ENCODE results near the gene DOC2B.

Gene DOC2B

GRCh38 chr17:151886-152859, 29.3 kb downstream of the DOC2B start:
- H3K4me1 ChIP-seq (ENCODE audit: low read length): no peaks in the 10 kb centered on the region
- H3K4me3 ChIP-seq (ENCODE audit: low read length): no peak overlapping the region
- no peak overlapping the region for H3K4me2 ChIP-seq (ENCODE audit: low read length)
- no peak overlapping the region for H3K27ac ChIP-seq (ENCODE audit: low read length)
- no peaks in the 10 kb centered on the region for H3K27me3 ChIP-seq (ENCODE audit: low read depth, low read length)
- H3K9me3 ChIP-seq (ENCODE audit: insufficient read depth, low read length): no peaks in the 10 kb centered on the region
- no peaks in the 10 kb centered on the region for H3K36me3 ChIP-seq (replicated peaks; ENCODE audit: low read depth, low read length)
- no peak overlapping the region for H2AFZ ChIP-seq (ENCODE audit: low read depth, low read length)
- no peaks in the 10 kb centered on the region for H3K79me2 ChIP-seq (ENCODE audit: low read length)
- no peaks in the 10 kb centered on the region for H4K20me1 ChIP-seq (ENCODE audit: insufficient read depth, low read length)
- no peak overlapping the region for H3K9ac ChIP-seq (ENCODE audit: low read length)
- TF ChIP-seq CTCF (IDR thresholded peaks at IDR 0.05; ENCODE audit: low read depth, low read length): no peak

DNA sequence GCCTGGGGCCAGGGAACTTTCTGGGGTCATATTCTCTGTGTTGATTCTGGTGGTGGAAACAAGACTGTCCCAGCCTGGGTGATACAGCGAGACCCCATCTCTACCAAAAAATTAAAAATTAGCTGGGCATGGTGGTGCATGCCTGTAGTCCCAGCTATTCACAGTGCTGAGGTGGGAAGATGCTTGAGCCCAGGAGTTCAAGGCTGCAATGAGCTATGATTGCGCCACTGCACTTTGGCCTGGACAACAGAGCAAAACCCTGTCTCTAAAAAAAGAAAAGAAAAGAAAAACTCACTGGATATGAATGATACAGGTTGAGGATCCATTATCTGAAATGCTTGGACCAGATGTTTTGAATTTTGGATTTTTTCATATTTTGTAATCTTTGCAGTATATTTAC, 30.4 kb downstream of the DOC2B start:
- no peak overlapping the region for H3K4me2 ChIP-seq (ENCODE audit: low read length)
- no peak overlapping the region for H3K4me3 ChIP-seq (ENCODE audit: low read length)
- no peak overlapping the region for H2AFZ ChIP-seq (ENCODE audit: low read depth, low read length)
- H3K4me1 ChIP-seq (ENCODE audit: low read length): no peaks in the 10 kb centered on the region
- no peaks in the 10 kb centered on the region for H3K36me3 ChIP-seq (replicated peaks; ENCODE audit: low read depth, low read length)
- no peaks in the 10 kb centered on the region for H3K79me2 ChIP-seq (ENCODE audit: low read length)
- H3K9ac ChIP-seq (ENCODE audit: low read length): no peak overlapping the region
- H3K27me3 ChIP-seq (ENCODE audit: low read depth, low read length): no peaks in the 10 kb centered on the region
- H4K20me1 ChIP-seq (ENCODE audit: insufficient read depth, low read length): no peaks in the 10 kb centered on the region
- TF ChIP-seq EZH2phosphoT487 (IDR thresholded peaks at IDR 0.05; ENCODE audit: low read depth): no peak
- TF ChIP-seq CTCF (IDR thresholded peaks at IDR 0.05; ENCODE audit: low read depth, low read length): no peak
- no peaks in the 10 kb centered on the region for H3K9me3 ChIP-seq (ENCODE audit: insufficient read depth, low read length)
- H3K27ac ChIP-seq (ENCODE audit: low read length): no peak overlapping the region

- H3K4me3 ChIP-seq (ENCODE audit: low read length): no peak overlapping the region
- TF ChIP-seq EZH2phosphoT487 (IDR thresholded peaks at IDR 0.05; ENCODE audit: low read depth): no peak
- no peak for TF ChIP-seq CTCF (IDR thresholded peaks at IDR 0.05; ENCODE audit: low read depth, low read length)
- H2AFZ ChIP-seq (ENCODE audit: low read depth, low read length): no peak overlapping the region
- H3K4me2 ChIP-seq (ENCODE audit: low read length): no peak overlapping the region
- H3K36me3 ChIP-seq (replicated peaks; ENCODE audit: low read depth, low read length): no peaks in the 10 kb centered on the region
- no peaks in the 10 kb centered on the region for H3K9me3 ChIP-seq (ENCODE audit: insufficient read depth, low read length)
- no peaks in the 10 kb centered on the region for H3K4me1 ChIP-seq (ENCODE audit: low read length)
- no peaks in the 10 kb centered on the region for H4K20me1 ChIP-seq (ENCODE audit: insufficient read depth, low read length)
- no peak overlapping the region for H3K9ac ChIP-seq (ENCODE audit: low read length)
- H3K27me3 ChIP-seq (ENCODE audit: low read depth, low read length): no peaks in the 10 kb centered on the region
- no peak overlapping the region for H3K27ac ChIP-seq (ENCODE audit: low read length)
- no peaks in the 10 kb centered on the region for H3K79me2 ChIP-seq (ENCODE audit: low read length)
Observed at GRCh38 chr17:149897-150584, 31.4 kb downstream of the DOC2B start.

GRCh38 chr17:149231-149630, 32.2 kb downstream of the DOC2B start:
- TF ChIP-seq CTCF (IDR thresholded peaks at IDR 0.05; ENCODE audit: low read depth, low read length): no peak
- no peak for TF ChIP-seq EZH2phosphoT487 (IDR thresholded peaks at IDR 0.05; ENCODE audit: low read depth)
- H3K36me3 ChIP-seq (replicated peaks; ENCODE audit: low read depth, low read length): no peaks in the 10 kb centered on the region
- no peaks in the 10 kb centered on the region for H3K4me1 ChIP-seq (ENCODE audit: low read length)
- no peak overlapping the region for H3K4me3 ChIP-seq (ENCODE audit: low read length)
- H2AFZ ChIP-seq (ENCODE audit: low read depth, low read length): no peak overlapping the region
- no peaks in the 10 kb centered on the region for H3K79me2 ChIP-seq (ENCODE audit: low read length)
- no peak overlapping the region for H3K9ac ChIP-seq (ENCODE audit: low read length)
- H3K9me3 ChIP-seq (ENCODE audit: insufficient read depth, low read length): no peaks in the 10 kb centered on the region
- no peak overlapping the region for H3K4me2 ChIP-seq (ENCODE audit: low read length)
- H3K27me3 ChIP-seq (ENCODE audit: low read depth, low read length): no peaks in the 10 kb centered on the region
- no peaks in the 10 kb centered on the region for H4K20me1 ChIP-seq (ENCODE audit: insufficient read depth, low read length)
- H3K27ac ChIP-seq (ENCODE audit: low read length): no peak overlapping the region
